Measurements from ENCODE around the gene KCTD17.

The KCTD17 gene

GRCh38 chr22:37072673-37073072, 21.1 kb downstream of the KCTD17 start:
- in situ Hi-C loops (cut with HindIII; ENCODE audit: low sequenced_read_pairs): no loop called here

GRCh38 chr22:37074537-37074936, 23.0 kb downstream of the KCTD17 start:
- in situ Hi-C loops (cut with HindIII; ENCODE audit: low sequenced_read_pairs): no loop called here

GRCh38 chr22:37075046-37075445, 23.5 kb downstream of the KCTD17 start:
- in situ Hi-C loops (cut with HindIII; ENCODE audit: low sequenced_read_pairs): loop anchor here (5.0 kb wide), 1 partner anchor 47 kb away; no protein-coding TSS in a partner anchor

GRCh38 chr22:37075822-37076433, 24.4 kb downstream of the KCTD17 start:
- in situ Hi-C loops (cut with HindIII; ENCODE audit: low sequenced_read_pairs): loop anchor here (5.0 kb wide), 1 partner anchor 46 kb away; no protein-coding TSS in a partner anchor

GRCh38 chr22:37077802-37078448, 26.4 kb downstream of the KCTD17 start:
- in situ Hi-C loops (cut with HindIII; ENCODE audit: low sequenced_read_pairs): loop anchor here (5.0 kb wide), 1 partner anchor 44 kb away; no protein-coding TSS in a partner anchor

GRCh38 chr22:37079158-37079557, 27.6 kb downstream of the KCTD17 start:
- in situ Hi-C loops (cut with HindIII; ENCODE audit: low sequenced_read_pairs): loop anchor here (5.0 kb wide), 1 partner anchor 43 kb away; no protein-coding TSS in a partner anchor

GRCh38 chr22:37079668-37080171, 28.2 kb downstream of the KCTD17 start:
- in situ Hi-C loops (cut with HindIII; ENCODE audit: low sequenced_read_pairs): loop anchor here (5.0 kb wide), 1 partner anchor 43 kb away; no protein-coding TSS in a partner anchor

- in situ Hi-C loops (cut with HindIII; ENCODE audit: low sequenced_read_pairs): no loop called here
These were observed 28.9 kb downstream of the KCTD17 start for GRCh38 chr22:37080438-37080837.

- in situ Hi-C loops (cut with HindIII; ENCODE audit: low sequenced_read_pairs): no loop called here
These were observed 29.3 kb downstream of the KCTD17 start for GRCh38 chr22:37080838-37081237.

- in situ Hi-C loops (cut with HindIII; ENCODE audit: low sequenced_read_pairs): no loop called here
These were observed 30.8 kb downstream of the KCTD17 start for GRCh38 chr22:37082251-37082873.

GRCh38 chr22:37083914-37084313, 32.4 kb downstream of the KCTD17 start:
- in situ Hi-C loops (cut with HindIII; ENCODE audit: low sequenced_read_pairs): no loop called here

- in situ Hi-C loops (cut with HindIII; ENCODE audit: low sequenced_read_pairs): no loop called here
These were observed 32.8 kb downstream of the KCTD17 start for GRCh38 chr22:37084385-37084784.

GRCh38 chr22:37086184-37086583, 34.6 kb downstream of the KCTD17 start:
- in situ Hi-C loops (cut with HindIII; ENCODE audit: low sequenced_read_pairs): no loop called here

GRCh38 chr22:37088108-37088605, 36.6 kb downstream of the KCTD17 start:
- in situ Hi-C loops (cut with HindIII; ENCODE audit: low sequenced_read_pairs): no loop called here

- in situ Hi-C loops (cut with HindIII; ENCODE audit: low sequenced_read_pairs): no loop called here
These were observed 37.3 kb downstream of the KCTD17 start for GRCh38 chr22:37088750-37089408.

- in situ Hi-C loops (cut with HindIII; ENCODE audit: low sequenced_read_pairs): no loop called here
These were observed 37.9 kb downstream of the KCTD17 start for GRCh38 chr22:37089434-37089833.

- in situ Hi-C loops (cut with HindIII; ENCODE audit: low sequenced_read_pairs): no loop called here
These were observed 39.6 kb downstream of the KCTD17 start for GRCh38 chr22:37090920-37091695.

- in situ Hi-C loops (cut with HindIII; ENCODE audit: low sequenced_read_pairs): no loop called here
These were observed 40.5 kb downstream of the KCTD17 start for GRCh38 chr22:37091994-37092393.

- in situ Hi-C loops (cut with HindIII; ENCODE audit: low sequenced_read_pairs): no loop called here
These were observed 41.5 kb downstream of the KCTD17 start for GRCh38 chr22:37092997-37093396.

- in situ Hi-C loops (cut with HindIII; ENCODE audit: low sequenced_read_pairs): no loop called here
These were observed 42.7 kb downstream of the KCTD17 start for GRCh38 chr22:37094239-37094638.

All from endothelial cell of hepatic sinusoid (primary cell).